HG03039 (cell line): ENCODE measurements around the gene ARHGAP44.
"Not testable (repeated sequence)": the region's sequence is repeated elsewhere in the genome, so short reads cannot be mapped to it uniquely, and the experiment has no call there.

ENCODE experiments used
- ATAC-seq: cut with Tn5 transposase; IDR thresholded peaks from one replicate; pipeline ENCODE4 v1.9.1; 2021; ENCODE audit warnings: mild to moderate bottlenecking, moderate library complexity; ENCODE audit not compliant: unreplicated experiment

The ARHGAP44 gene

DNA sequence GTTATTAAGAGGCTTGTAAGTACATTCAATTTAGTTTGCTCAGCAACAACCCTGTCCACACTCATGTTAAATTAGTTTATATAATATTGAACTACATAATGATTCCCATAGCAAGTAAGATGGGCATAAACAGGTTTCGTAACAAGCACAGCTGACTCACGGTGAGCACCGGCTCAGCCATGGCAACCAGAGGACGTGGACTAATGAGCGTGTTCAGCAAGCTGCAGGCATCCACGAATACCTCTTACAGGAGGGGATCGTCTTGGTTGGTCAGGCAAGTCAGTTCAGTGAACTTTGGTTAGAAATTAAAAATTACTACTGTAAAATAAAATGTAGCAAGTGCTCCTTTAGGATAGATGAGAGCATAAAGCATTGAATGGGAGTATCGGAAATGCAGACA, 170.1 kb downstream of the ARHGAP44 start:
- no peak for ATAC-seq

GRCh38 chr17:12961655-12962054, 172.4 kb downstream of the ARHGAP44 start:
- no peak for ATAC-seq

DNA sequence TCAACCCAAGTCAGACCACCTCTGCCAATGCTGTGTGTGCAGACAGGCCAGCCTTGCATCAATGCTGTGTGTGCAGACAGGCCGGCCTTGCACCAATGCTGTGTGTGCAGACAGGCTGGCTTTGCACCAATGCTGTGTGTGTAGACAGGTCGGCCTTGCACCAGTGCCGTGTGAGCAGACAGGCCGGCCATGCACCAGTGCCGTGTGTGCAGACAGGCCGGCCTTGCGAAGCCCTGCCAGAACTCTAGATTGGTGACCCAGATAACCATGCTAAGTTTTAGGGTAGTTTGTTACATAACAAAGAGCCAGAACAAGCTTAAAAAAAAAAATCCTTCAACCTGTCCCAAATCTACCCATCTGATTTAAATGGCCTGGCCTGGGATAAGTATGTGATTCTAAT, 174.2 kb downstream of the ARHGAP44 start:
- no peak for ATAC-seq

- no peak for ATAC-seq
Observed at GRCh38 chr17:12964162-12964561, 174.9 kb downstream of the ARHGAP44 start.

GRCh38 chr17:12964840-12965239, 175.5 kb downstream of the ARHGAP44 start:
- no peak for ATAC-seq

DNA sequence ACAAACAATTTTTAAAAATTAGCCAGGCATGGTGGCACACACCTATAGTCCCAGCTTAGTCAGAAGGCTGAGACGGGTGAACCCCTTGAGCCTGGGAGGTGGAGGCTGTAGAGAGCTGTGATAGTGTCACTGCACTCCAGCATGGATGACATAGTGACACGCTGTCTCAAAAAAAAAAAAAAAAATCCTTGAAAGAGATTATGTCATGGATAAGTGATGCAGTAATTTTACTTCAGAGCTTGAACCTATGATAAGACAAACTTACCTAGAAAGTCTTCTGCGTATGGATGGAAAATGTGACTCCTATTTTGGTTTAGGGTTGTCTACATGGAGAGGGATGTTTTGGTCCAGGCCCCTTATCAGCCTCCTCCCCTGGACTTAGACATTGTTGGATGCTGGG, 176.7 kb downstream of the ARHGAP44 start:
- ATAC-seq, result no peak

- ATAC-seq, result no peak
Observed at GRCh38 chr17:12966413-12966812, 177.1 kb downstream of the ARHGAP44 start.

DNA sequence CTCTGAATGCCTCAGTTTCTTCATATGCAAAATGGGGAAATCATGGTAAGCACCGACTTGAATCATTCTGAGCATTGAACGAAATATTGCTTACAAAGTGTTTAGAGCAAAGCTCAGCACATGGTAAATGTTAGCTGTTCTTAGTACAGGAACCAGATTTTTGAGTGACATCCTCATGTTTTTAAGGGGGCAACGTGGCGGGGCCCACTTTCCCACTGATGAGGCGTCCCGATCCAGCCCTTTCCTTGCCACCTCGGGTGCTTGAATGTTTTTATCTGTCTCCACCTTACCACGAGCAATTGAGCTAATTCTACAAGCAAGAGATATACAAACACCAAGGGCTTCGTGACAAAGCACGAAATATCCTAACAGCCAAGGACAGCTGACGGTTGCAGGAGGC, 178.7 kb downstream of the ARHGAP44 start:
- no peak for ATAC-seq

DNA sequence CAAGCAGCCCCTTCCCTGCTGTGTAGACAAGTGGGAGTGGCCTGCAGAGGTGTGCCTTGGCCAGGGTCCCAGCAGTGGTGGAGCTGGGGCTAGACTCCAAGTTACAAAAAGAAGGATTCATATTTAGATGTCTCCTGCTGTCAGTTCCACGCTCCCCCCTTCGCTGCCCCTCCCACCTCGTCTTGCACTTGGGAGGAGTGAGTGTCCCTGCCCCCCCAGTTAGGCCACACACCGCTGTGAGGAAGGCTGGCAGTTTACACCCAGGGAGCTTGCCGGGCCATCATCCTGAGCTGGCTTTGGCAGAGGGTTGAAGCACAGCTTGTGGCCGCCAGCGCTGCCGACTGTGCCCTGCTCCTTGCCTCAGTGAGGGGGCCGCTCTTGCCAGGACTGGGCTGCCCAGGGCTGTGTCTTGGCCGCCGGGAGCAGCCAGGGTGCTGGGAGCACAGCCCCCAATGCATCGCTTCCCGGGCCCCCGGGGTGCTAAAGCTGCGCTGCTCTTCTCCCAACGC, 184.3 kb downstream of the ARHGAP44 start:
- no peak for ATAC-seq

- no peak for ATAC-seq
Observed at GRCh38 chr17:12974005-12974531, 184.8 kb downstream of the ARHGAP44 start.

- no peak for ATAC-seq
Observed at GRCh38 chr17:12977008-12977751, 187.9 kb downstream of the ARHGAP44 start.

DNA sequence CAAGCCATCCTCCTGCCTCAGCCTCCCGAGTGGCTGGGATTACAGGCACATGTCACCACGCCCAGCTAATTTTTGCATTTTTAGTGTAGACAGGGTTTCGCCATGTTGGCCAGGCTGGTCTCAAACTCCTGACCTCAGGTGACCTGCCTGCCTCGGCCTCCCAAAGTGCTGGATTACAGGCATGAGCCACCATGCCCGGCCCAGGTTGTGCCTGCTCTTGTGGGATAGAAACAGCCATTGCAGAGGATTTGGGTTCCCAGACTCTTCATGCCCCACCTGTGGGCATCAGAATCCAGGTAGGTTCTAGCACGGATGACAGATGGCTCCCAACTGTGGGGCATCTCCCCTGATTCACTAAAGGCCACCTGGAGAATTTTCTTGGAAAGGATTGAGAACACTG, 189.5 kb downstream of the ARHGAP44 start:
- ATAC-seq, result not testable (repeated sequence)

DNA sequence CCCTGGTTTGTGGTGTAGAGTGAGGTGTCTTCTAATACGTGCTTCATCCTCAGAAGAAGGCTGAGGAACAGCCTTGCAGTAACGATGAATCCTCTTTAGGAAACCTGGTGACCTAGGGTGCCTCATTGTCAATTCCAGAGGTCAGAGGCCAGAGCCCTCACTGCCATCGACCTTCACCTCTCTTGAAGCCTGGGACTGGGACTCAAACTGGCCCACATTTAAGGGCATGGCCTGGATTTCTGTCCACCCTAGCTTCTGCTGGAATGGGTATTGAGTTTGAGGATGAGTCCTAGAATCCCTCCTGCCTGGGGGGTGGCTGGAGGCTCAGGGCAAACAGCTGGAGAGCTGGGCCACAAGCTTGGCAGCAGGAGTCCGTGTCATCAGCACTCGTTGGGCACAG, 189.9 kb downstream of the ARHGAP44 start:
- no peak for ATAC-seq

- ATAC-seq, result no peak
Observed at GRCh38 chr17:12979826-12980500, 190.7 kb downstream of the ARHGAP44 start.

DNA sequence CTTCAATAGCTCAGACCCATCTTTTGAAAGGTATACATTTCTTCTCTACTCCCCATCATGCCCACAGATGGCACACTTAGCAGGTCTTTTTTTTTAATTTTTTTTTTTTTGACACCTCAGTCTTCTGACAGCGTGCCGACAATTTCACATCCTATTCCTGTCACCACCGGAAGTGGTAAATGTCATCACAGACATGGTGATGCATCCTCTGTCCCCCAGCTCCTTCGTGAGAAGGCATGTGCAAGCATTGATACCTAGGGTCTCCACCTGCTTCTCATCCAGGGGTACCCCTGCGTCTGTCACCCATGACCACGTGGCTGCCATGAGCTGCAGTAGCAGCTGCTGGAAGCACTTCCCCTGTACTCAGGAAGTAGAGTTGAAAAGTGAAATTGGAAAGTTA, 192.9 kb downstream of the ARHGAP44 start:
- no peak for ATAC-seq

- ATAC-seq, result no peak
Observed at GRCh38 chr17:12983991-12984884, 194.9 kb downstream of the ARHGAP44 start.

DNA sequence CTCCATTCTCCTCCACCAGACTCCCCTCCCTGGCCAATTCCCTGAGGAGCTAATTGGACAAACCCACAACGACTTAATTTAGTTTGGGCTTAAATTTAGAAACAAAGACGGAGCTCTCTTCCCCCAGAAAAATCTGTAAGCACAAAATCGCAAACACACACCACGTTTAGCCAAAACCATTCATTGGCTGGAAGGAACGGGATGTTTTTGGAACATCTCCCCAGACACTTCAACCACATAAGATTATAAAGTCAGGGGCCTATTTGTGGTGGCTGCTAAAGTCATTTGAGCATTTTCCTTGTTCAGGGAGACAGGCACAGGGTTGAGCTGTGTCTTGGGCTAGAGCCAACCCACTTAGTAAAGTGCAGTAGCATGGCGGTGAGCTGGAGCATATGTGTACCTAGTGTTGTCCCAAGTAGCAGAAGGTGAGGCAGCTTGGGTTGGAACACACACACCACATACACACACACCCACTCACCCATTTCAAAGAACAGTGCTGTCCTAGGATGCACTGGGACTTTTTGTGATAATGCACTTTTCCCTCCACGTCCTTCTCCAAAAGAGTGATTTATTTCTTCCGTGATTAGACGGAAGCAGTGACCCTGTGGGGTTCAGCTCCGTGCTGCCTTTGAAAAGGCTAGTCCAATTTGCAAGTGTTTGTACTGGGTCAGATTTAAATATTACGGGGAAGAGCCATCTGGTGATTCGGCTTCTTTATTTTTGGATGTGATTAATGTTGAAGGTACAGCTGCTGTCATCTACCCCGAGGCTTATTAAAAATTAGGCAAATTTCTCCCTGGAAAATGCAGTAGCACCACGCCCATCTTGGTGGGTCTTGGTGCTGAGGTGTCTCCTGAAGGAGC, 196.4 kb downstream of the ARHGAP44 start:
- no peak for ATAC-seq

DNA sequence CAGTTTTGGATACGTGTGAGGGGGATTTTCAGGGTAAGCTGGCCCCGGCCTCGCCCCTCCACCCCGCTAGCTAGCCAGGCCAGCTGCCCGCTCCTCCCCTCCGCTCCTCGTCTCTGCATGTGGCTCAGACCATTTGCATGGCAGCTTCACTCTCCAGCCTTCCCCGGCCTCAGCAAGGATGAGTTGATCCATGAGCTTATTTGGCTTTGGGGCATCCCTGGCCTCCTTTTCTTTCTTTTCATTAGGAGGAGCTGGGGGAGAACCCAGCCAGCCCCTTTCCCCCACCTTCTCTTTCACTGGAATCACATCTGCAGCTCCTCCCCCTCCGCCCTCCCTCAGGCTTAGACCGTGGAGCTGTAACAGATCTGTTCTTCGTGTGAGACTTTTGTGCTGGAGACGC, 197.8 kb downstream of the ARHGAP44 start:
- ATAC-seq, result no peak

DNA sequence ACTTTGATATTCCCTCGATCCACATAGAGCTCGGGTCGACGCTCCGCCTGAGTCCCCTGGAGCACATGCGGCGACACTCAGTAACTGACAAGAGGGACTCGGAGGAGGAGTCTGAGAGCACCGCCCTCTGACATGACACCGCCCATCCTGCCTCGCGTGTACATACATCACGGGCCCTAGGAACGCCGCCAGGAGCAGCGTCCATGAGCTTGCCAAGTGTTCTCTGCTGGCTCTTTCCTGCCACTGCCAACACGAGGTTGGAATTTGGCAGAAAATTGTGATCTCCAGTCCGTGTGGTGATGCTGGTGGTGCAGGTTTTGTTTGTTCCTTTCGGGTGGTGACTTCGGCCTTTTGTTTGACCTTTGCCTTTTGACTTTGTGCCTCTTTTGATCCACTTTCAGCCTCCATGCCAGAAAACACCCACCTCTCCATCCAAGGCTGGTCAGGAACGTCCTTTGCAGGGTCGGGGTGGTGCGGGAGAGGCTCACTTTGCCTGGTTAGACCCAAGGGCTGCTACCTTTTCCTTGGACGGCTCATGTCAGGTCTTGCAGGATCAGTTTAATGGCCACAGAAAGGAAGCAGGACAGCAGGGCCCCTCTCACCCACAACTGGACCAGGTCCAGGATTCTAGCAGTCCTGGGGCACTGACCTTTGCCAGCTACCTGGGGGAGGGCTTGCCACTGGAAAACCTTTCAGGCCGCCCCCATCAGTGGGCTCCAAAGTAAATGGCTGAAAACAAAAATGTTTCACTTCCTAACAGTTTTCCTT, 200.9 kb downstream of the ARHGAP44 start:
- no peak for ATAC-seq
